NCI-H526 (cell line): ENCODE results near the gene TSFM.
A peak's percentile ranks its signal among the peaks of the same experiment; 100 is the strongest.

Experiments used
- DNase-seq, 2 experiments: peaks; one replicate each; lab custom pipeline; 2025; lab: John Stamatoyannopoulos, UW

TSFM gene

GRCh38 chr12:57780284-57780897, 2.2 kb upstream of the TSFM start:
- no peak for DNase-seq

DNA sequence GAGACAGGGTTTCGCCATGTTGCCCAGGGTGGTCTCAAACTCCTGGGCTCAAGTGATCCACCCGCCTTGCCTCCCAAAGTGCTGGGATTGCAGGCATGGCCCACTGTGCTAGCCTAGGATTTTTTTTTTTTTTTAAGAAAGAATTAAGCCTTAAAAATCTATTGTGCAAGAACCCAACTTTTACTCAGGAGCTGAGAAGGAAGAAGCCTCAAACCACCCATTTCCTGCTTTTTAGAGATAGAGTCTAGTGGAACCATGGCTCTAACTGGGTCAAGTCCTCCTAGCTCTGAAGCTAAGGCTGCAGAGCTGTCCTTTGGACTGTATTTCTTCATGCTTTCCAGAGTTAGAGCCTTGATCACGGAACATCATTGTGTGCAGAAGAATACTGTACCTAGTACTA, 1.3 kb upstream of the TSFM start:
- DNase-seq: no peak

DNA sequence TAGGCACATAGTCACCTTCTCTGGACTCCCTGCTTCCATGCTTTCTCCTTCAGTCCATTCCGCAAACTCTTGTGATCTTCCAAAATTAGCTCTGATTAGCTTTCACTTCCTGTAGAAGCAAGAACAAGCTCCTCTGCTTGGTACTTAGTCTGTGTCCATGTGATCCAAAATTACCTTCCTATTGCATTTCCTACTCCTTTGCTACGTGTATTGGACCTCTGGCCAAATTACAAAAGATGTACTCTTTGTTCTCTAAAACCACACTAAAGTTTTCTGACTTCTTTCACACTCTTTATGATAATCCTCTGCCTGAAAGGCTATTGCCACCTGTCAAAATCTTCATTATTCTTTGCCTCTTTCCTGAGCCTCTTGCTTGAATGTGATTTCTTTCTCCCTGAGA, 786 bp upstream of the TSFM start:
- DNase-seq: no peak

DNA sequence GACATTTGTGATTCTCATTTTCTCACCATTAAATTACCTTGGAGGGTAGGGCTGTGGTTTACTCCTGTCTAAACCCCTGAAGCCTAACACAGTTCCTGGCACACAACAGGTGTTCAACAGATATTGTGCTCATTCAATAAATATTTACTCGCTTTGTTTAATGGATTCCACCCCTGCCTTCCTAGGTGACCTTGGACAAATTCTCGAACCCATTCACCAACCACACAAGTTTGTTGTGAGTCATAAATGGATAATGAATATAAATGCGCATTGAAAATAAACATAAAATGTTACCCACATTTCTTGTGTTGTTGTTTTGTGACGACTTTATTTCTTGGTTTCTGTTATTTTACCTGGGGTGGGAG, 362 bp upstream of the TSFM start:
- DNase-seq: no peak

DNA sequence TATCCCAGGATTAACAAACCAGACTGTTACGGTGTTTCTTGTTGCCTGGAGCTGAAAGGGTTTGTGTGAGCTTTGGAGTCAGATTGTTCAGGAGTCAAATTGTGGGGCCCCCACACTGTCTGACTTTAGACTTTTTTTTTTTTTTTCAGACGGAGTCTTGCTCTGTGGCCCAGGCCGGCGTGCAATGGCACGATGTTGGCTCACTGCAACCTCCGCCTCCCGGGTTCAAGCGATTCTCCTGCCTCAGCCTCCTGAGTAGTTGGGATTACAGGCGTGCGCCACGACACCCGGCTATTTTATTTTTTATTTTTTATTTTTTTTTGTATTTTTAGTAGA, 847 bp downstream of the TSFM start:
- no peak for DNase-seq

DNA sequence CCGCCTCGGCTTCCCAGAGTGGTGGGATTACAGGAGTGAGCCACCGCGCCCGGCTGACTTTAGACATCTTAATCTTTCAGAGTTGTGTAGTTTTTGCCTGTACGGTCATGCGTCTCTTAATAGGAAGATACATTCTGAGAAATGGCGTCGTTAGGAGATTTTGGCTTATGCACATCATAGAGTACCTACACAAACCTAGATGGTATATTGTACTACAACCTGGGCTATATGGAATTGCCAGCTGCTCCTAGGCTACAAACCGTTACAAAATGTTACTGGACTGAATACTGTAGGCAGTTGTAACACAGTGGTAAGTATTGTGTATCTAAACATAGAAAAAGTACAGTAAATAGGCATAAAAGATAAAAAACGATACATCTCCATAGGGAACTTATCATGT, 1.3 kb downstream of the TSFM start:
- DNase-seq: no peak

- DNase-seq: no peak
Measured at GRCh38 chr12:57793920-57794319, 11.3 kb downstream of the TSFM start.

DNA sequence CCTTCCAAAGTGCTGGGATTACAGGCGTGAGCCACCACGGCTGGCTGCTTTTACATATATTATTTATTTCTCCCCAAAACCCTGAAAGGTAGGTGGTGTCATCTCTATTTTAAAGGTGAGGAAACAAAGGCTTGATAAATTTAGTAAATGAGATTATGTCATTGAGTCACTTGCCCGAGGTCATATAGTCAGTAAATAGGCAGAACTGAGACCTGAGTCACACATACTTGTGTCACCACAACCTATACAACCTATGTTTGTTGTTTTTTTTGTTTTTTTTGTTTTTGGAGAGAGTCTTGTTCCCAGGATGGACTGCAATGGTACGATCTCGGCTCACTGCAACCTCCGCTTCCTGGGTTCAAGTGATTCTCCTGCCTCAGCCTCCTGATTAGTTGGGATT, 12.8 kb downstream of the TSFM start:
- DNase-seq: no peak

DNA sequence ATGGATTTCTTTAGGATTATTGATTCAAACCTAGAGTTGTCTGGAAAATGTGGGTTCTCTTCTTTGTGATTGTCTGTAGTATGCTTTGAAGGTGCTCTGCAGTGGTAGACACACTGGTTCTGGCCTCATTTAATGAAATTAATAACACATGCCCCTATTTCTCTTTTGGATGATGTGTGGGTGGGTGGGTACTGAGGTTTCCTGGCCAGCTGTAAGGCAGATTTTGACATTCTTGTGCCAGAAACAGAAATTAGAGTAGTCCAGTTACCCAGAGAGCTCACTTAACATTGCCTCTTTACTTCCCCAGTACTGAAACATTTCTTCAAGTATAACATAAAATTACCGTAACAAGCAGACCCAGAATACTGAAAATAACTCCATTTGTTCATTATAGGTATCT, 14.4 kb downstream of the TSFM start:
- no peak for DNase-seq

DNA sequence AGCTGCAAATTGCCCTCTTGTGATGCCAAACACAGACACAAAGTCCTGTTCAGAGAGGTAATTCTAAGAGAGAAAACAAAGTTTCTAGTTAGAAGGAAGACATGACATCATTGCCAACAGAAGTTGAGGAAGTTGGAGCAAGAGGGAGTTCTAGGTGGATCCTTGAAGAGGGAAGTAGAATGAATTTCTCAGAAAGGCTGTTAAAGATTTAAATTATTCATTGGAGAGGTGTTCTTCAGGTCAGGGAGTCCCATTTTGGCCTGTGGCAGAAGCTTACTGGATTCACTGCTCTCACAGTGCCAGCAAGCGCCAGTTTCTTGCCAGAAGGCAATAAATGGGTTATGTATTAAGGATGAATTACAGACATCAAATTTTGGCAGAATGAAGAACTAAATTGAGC, 15.3 kb downstream of the TSFM start:
- DNase-seq: no peak

DNA sequence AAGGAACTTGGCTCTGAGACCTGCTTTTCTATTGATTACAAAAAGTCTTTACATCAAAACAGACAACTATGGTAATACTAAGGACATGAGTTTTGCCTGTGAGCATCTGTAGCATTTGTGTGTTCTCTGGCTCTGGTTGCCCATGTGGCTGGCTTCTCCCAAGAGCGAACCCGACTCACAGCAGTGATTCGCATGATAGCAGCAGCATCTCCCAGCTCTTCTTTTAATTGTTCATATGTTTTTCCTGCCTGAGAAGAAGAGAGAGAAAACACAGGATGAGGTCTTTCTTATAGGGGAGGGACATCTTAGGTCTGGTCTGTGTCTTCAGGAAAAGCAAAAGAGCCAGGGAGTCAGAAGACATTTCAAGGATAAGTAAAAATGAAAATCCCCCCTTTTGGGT, 18.4 kb downstream of the TSFM start:
- no peak for DNase-seq

- no peak for DNase-seq
Measured at GRCh38 chr12:57802607-57803006, 20.0 kb downstream of the TSFM start.

DNA sequence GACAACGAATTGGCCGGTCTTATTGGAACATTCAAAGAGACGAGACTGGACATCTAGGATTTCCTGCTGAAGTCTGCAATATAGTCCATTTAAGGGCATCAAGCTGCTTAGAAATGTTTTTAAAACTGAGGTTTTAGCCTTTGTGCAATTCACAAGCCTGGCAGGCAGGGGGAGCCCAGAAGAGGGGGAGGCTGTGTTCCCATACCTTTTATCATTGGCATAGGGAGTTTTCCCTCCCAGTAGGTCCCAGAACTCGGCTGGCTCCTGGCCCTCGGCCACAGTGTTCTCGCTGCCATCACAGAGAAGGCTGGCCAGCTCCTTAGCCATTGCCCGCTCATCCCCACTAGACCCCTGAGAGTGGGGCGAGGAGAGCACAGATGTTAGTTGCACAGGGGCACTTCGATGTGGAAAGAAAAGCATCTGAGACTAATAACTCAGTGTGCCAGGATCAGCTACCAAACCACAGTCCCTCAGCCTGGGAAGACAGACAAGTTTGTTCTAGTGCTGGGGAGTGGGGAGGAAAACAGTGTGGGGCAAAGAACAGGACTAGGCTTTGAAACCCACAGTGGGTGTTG, 20.8 kb downstream of the TSFM start:
- DNase-seq: peak; percentile 9 to 43

GRCh38 chr12:57806677-57807076, 24.1 kb downstream of the TSFM start:
- no peak for DNase-seq

DNA sequence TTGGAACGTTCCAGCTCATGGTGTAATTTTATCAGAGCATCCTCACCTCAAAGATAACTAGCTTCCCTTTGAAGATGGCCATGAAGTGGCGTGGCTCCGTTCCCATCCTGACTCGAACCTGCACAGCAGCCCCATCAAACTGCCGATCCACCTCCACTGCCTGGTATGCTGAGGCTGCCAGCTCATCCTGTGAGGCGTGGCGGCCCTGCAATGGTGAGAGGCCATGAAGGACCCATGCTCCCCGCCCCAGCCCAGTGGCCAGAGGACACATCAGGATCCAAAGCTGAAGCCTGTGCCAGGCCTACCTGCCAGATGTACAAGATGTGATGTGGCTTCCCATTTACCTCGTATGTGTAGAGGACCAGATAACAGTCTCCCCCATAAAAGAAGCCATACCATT, 24.7 kb downstream of the TSFM start:
- DNase-seq: no peak

DNA sequence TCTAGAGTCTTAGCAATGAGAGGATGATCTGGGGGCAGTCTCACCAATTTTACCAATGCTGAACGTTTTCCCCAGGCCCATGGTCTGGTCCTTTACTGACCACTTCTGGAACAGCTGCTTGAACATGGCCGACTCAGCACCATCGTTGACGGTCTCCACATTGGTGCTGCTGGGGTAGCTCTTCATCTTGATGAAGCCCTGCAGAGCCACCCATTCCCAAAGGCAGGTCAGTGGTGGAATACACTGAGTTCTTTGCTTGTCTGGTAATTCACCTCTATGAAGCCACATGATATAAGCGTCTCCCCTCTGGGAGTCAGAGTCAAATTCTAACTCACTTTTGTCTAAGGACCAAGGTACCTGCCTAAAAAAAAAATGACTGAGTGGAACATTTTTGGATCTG, 25.8 kb downstream of the TSFM start:
- DNase-seq: no peak

DNA sequence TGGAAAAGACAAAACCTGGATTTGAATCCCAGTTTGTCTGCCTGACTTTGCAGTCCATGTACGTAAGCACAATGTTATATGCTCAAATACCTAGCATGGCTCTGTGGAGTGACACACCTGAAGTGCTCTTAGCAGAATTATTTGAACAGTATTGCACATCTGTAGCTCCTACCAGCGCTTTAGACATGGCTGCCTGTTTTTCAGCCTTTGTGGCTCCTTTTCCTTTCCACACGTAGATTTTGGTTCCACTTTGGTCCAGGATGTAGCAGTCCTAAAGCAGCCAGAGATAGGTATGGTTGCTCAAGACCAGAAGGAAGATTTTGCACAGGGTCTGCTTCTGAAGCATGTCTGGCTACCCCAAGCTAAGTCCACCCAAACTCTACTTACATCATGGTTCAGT, 26.8 kb downstream of the TSFM start:
- no peak for DNase-seq

GRCh38 chr12:57810450-57810849, 27.9 kb downstream of the TSFM start:
- no peak for DNase-seq

DNA sequence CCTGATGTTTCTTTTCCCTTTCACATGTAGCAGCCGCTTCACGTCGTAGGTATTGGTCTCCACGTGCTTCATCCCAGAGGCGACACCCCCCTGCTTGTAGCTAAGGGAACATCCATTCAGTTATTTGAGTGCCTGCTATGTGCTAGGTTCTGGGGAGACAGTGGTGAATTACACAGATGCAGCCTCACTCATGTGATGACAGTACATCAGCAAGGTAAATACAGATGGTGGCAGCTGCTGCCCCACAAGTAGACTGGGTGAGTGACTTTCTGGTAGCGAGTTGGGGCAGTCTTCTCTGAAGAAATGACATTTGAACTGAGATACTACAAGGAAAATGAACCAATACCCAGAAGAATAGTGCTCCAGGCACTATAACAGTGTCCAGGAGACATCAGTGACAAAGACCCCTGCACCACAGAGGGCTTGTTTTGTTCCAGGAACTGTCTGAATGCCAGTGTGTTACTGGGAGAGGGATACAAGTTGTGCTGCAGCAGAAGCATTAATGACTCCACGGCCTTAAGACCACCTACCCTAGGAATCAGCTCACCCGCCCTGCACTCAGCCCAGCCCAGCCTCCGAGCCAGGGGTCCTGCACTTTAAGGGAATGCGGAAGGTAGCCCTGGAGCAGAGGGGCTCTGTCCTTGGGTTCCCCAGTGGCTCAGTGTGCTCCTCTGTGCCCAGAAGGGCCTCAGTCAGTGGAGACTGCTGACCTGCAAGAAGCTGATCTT, 28.6 kb downstream of the TSFM start:
- DNase-seq: no peak

GRCh38 chr12:57813111-57813970, 30.8 kb downstream of the TSFM start:
- peak in 1 of 2 experiments; percentile 19 for DNase-seq

DNA sequence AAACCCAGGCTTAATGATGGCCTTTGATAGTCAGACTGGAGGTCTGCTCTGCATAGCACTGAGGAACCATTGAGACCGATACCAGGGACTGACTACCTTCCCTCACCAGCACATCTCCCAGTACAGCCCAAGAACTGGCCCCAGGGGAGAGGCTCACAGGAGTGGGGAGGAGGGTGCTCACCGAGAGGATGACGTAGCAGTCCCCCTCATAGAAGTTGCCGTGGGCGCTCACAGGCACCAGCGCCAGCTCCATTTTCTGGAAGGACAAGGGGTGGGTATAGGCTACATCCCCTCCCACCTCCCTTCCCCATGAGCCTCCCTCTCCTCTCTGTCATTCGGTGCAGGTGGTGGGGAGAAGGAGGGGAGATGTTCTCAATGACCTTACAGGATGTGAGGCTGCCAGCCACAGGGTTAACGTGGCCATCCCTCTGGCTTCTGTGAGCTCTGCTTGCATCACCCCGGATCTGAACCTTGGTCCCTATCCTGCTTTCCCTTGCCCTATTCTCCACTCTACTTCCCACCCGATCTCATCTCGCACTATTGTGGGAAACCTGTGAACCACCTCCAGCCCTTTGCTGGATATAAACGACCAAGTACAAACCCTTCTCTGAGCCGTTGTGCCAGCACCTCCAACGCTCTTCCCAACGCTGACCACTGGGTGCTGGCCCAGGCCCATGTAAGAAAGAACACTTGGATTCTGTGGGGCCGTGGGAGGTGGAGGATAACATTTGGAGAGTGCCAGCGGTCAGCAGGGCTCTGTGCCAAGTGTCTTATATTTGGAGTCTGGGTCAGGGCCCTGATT, 31.6 kb downstream of the TSFM start:
- no peak for DNase-seq
